GM18907 (cell line): Measurements from ENCODE around the gene PRSS57.
"Not testable (repeated sequence)": the region's sequence is repeated elsewhere in the genome, so short reads cannot be mapped to it uniquely, and the experiment has no call there.

Experiments
- ATAC-seq: cut with Tn5 transposase; IDR thresholded peaks from one replicate; pipeline ENCODE4 v1.9.1; 2021; ENCODE audit warnings: mild to moderate bottlenecking, moderate library complexity; ENCODE audit not compliant: unreplicated experiment

Gene PRSS57

DNA sequence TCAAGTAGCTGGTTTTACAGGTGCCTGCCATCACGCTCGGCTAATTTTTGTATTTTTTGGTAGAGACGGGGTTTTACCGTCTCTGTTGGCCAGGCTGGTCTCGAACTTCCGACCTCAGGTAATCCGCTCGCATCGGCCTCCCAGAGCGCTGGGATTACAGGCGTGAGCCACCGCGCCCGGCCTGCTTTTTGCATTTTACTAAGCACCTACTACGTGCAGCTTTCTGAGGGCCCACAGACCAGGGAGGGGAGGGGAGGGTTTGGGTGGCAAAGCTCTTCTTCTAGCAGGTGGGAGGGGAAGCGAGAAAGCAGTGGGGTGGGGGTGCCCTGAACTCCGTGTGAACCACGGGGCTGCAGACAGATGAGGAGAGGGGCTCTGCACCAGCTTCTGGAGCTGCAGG, 28.5 kb upstream of the PRSS57 start:
- ATAC-seq: no peak

DNA sequence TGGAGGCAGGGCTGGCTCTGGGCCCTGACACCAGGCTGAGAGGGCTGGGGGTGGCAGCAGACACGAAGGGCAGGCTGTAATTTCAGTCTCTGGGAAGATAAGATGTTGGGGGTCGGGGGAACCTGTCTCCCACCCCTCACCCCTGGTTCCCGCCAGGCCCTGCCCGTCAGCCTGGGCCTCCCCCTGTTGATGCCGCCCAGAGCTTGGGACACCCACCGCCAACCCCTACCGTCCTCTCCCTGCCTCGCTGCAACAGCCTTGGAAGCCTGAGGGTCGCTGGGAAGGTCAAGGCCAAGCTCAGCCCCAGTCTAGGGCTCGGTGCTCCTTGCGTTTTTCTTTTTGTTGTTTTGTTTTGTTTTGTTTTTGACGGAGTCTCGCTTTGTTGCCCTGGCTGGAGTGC, 28.0 kb upstream of the PRSS57 start:
- ATAC-seq: no peak

DNA sequence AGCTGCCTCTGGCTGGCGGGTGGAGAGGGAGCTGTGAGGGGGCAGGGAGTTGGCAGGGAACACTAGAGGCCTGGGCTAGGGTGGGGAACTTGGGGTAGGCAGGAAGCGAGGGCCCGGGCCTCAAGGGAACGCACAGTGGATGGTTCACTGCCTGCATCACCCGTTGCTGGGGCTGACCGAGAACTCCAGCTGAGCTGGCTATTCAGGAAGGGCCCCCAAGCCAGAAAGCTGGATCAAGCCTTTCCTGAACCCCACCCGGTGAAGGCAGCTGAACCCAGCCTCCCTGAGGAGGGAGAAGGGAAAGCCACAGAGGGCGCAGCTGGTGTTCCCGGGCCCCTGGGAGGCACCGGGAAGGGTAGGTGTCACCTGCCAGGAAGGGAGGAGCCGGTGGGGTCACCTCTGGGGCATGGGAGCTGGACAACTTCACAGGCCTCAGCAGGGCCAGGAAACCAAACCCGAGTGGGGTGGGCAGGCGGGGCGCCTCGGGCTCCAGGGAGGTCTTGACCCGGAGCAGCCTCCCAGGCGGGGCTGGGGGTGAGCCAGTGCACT, 27.4 kb upstream of the PRSS57 start:
- no peak for ATAC-seq

DNA sequence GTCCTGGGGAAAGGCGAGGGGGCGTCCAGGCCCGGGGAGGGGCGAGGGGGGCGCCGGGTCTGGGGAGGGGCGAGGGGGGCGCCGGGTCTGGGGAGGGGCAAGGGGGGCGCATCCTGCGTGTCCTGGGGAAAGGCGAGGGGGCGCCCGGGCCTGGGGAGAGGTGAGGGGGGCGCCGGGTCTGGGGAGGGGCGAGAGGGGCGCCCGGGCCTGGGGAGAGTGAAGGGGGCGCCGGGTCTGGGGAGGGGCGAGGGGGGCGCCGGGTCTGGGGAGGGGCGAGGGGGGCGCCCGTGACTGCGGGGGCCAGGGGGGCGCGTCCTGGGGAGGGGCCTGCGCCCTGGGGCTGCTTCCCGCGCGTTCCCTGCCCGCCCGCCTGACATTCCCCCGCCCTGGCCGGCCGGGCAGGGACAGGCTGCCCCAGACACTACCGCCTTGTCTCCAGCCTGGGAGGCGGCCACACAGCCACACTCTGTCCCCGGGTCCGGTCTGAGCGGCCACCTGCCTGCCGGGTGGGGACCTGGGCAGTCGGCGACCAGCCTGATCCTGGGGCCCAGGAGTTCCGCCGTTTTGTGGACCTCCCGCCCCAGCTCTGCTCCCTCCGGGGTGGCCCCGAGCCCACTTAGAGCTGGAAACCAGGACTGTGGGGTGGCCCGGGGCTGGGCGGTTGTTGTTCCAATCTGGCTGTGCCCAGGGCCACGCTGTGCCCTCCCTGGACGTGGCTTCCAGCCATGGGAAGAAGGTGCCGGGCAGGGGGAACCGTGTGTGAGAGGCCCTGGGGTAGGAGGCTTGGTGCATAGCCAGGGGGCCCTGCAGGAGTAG, 25.3 kb upstream of the PRSS57 start:
- no peak for ATAC-seq

DNA sequence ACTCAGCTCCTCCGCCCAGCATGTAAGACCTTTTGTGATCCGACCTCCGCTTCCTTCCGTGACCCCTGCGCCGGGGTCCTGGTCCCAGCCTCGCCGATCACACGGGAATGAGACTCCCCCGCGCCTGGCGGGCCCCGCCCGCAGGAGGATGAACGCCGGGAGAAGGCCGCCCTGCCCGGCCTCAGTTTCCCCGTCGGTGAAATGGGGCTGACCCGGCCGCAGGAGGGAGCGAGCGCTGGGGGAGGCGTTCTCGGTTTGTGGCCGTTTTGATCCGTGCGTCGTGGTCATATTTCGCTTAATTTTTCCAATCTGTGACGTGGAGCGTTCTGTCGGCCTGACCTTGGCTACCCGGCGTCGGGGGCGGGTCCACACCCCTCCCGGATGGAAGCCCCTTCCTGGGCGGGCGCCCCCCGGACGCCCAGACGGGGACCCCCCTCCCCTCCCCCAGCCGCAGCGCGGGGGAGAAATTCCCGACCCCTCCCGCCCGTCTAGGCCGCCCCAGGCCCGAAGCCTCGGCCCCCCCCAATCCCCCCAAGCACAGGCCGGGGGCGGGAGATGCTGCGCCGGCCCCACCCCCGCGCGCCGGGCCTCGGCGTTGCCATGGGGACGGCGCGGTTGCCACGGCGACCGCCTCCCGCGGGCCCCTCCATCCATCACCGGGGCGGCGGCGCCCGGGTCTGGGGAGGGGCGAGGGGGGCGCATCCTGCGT, 24.5 kb upstream of the PRSS57 start:
- no peak for ATAC-seq

DNA sequence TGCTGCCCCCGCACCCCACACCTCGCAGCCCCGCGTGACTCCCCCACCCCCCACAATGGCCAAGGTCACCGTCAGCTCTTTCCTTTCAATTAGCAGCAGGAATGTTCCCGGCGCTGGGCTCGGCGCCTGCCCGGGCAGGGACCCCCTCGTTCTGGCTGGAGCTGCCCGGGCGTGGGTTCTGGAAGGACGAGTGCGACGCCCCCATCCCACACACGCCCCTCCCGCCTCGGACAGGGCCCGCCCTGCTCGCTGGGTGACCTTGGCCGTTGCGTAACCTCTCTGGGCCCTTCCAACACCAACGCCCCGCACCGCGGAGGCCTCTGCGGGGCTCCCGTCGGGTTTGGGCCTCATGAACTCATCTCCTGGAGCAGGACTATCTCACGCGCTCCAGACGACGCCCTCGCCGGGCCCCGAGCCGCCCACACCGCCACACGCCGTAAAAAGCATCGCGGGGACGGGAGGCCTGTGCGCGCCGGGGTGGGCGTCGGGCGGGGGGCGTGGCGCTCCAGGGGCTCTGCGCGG, 23.8 kb upstream of the PRSS57 start:
- ATAC-seq: no peak

DNA sequence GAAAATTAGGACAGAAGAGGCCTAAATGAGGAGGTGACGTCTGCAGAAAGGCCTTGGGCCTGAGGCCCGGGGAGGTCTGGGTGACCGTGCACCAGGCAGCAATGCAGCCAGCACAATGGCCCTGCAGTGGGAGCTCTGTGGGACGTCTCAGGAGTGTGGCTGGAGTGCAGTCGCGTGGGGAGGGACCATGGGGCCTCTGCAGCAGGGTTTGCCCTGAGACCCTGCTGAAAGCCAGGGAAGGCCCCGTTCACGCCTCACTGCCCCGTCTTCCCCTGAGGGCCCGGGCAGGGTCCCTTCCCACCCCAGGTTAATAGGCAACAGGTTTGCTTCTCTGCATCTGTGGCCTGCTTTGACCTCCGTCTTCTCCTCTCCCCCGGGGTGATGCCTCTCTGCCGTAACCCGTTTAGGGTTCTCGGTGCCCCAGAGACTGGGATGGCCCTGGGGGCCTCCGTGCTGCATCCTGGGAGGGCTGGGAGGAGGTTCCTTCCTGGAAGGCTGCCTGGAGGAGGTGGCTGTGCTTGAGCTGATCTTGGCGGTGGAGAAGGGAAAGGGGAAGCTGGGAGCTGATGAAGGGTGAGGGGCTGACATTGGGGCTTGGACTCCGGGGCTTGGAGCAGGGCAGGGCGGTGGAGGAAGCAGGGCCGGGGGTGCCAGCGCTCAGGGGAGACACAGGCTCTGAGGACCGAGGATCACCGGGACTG, 23.1 kb upstream of the PRSS57 start:
- ATAC-seq: no peak

DNA sequence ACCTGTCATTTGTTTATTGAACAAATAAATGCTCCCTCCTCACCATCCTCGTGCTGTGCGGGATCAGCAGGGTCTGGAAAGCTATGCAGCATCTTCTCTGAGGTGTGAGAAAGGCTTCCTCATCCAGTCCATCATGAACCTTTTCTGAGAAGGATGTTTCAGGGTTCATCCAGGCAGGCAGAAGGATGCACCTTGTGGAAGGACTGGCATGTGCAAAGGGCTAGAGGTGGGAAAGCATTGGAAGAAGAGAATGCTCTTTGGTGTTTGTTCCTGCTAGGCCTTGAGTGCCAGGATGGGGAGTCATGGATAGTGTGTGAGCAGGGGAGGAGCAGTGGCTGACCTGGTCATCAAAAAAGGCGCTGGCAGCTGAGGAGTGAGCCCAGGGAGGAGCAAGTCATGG, 20.1 kb upstream of the PRSS57 start:
- no peak for ATAC-seq

DNA sequence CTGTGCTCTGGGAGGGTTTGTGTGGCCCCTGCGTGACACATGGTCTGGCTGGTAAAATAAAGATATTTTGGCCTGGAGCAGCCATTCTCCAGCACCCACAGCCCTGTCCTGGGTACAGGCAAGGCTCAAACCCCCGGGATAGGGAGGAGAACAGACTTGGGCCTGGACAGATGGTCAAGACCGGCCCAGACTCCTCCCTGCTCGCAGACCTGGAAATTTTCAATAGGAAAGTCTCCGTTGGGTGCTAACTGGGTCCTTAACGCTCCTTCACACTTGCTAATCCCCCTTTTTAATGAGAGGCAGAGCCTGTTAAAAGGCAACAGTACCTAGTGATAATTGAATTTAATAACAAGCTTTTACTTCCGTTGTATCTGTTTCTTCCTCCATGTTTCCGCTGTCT, 16.0 kb upstream of the PRSS57 start:
- no peak for ATAC-seq

DNA sequence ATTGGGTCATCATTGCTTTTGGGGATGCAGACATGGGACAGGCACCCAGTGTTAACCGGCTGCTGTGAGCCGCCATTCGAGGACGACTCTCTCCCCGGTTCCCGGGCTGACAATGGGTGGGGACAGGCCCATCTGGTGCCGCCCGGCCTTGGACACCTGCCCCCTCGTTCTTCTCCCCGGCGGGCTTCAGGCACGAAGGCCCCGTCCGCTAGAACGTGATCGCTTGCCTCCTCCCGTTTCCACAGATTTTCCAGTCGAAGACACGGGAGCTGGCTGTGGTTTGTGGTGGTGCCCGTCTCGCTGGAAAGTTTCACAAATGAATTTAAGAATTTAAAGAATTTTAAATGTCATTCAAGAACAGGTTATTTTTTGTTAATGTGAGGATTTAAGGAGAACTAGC, 15.5 kb upstream of the PRSS57 start:
- no peak for ATAC-seq

DNA sequence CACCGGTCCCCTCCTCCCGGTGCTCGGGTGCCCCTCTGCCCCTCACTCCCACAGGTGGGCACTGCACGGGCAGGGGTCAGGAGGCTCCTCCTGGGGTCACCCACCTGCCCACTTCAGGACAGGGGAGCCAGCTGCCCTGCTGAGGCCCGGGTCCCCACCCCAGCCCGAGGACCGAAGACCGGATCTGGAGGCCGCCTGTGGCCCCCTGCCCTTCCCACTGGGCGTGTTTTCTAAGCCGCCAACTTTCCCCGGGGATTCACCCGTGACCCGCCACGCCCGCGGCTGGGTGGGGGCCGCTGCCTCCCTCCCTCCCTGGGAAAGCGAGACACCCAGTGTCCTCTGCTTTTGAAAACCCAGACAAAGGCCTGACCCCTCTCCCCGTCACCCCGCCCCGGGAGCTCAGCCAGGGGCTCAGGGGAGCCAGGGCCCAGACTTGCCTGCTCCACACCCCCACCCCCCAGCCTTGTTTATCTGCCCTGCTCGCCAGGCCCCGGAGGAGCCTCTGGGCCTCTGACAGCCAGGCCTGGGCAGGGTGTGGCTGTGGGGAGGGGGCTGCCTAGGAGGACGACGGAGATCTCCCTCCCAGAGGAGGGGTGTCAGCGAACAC, 14.8 kb upstream of the PRSS57 start:
- no peak for ATAC-seq

DNA sequence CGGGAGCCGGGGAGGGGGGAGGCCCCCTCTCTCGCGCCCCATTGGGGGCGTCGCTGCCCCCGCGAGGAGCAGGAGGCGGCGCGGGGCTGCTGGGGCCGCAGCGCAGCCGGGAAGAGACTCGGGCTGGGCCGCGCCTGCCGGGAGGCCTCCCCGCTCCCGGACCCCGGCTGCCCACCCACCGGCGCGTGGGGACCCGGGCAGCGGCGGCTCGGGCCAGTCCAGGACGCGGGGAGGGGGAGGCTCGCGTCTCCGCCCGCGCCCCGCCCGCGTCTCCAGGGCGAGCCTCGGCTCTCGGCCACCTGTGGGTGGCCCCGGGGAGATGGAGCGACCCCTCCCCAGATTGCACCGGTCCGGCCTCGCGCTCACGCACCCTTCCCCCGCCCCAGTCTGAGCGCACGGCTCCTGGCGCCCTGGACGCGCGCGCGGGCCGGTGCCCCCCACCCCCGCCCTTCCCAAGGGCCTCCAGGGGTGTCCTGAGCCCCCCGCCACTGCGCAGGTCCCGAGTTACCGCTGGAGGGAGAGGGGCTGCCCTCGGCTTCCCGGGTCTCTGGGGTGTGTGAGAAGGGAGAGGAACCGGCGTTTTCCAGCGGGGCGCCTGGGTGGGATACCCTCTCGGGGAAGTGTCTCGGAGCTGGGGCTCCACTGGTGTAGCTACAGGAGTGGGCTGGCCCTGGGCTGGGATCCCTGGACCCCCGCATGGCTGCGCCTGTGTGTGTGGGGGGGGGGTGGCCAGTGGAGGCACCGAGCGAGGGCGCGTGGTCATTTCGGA, 14.1 kb upstream of the PRSS57 start:
- ATAC-seq: no peak

DNA sequence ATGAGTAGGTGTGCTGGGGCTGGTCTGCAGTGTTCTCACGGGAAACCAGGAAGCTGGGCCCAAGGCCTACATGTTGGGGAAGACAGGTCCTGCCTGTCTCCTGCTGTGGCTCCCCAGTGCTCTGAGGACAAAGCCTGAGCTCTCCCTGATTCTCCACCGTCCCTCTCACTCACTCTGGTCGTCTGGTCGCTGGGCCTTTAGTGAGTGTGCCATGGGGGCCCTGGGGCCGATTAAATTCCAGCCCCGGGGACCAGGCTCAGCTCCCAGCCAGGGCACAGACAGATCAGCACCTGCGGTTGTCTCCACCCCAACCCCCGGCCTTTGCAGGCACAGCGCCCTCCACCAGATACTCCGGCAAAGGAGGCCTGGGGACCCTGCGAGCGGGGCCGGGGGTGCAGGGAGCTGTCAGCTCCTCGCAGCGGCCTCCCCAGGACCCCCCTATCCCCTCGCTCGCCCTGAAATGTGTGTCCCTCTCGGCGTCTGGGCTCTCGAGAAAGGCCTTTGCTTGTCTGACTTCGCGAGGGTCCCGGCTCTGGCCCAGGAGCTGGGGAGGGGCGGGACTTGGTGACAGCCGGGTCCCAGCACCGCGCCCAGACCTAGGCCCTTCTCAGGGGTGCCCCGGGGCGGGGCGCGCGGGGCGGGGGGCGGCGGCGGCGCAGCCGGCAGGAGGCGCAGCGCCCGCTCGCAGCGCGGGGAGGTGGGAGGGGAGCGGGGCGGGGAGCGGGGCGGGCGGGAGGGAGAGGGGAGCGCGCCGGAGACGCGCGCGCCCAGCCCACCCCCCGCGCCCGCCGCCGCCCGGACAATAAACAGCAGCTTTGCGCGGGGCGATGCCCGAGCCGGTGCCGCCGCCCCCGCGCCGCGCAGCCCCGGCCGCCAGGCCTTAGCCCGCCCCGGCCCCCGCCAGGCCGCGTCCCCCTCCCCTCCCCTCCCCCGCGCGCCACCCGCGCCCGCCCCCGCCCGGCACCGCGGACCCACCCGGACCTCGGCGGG, 13.2 kb upstream of the PRSS57 start, which contains the start of gene PALM:
Gene PALM, plus strand, starts transcription at position 782 of the 990 bp plus-strand sequence. CDS start 212 bp downstream, outside the sequence.
- no peak for ATAC-seq

DNA sequence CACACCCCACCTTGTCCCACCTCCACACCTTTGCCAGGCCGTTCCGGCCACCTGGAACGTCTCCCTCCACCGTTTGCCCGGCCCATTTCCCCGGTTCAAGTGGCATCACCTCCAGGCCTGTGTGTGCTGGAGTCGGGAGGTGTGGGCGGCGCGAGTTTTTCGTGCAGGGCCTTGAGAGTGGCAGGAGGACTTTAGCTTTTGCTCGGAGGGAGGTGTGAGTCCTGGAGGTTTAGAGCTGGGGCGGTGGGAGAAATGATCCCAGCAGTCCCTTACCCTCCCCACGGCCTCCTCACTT, 9.1 kb upstream of the PRSS57 start:
- ATAC-seq: no peak

DNA sequence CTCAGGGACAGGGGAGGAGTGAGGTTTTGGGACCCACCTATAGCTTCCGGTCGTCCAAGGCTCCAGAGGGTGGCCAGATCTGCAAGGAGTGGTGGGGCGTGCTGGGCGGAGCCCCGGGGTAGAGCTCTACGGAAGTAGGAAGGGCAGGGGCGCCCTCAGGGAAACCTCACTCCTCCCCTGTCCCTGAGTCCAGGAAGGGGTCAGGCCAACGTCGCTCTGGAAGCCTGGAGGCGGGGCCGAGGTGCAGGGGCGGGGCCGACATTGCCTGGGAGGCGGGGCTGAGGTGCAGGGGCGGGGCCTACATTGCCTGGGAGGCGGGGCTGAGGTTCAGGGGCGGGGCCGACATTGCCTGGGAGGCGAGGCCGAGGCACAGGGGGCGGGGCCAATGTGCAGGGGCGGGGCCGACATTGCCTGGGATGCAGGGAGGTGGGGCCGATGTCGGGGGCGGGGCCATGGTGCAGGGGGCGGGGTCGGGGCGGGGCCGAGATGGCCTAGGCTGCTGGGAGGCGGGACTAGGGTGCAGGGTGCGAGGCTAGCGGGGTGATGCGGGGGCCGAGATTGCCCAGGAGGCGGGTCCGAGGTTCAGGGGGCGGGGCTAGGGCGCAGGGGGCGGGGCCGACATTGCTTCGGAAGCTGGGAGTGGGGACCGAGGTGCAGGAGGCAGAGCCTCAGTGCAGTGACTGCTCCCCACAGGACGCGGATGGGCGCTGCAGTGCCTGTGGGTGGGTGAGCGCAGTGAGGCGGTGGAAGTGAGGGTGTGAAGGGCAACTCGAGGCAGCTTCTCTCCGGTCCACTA, 8.6 kb upstream of the PRSS57 start:
- no peak for ATAC-seq

DNA sequence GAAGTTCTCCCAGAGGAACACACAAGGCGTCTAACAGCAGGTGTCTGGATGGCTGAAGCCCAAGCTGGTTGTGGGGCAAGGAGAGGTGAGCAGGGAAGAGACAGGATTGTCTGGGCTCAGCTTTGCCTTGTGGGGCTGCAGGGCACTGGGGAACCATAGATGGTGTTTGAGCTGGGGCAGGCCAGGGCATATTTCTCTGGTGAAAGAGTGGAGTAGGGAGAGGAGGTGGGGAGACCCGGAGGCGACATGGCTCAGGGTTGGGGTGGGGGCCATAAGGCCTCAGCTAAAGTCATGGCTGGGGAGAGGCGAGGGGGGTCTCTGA, 8.0 kb upstream of the PRSS57 start:
- ATAC-seq: no peak

DNA sequence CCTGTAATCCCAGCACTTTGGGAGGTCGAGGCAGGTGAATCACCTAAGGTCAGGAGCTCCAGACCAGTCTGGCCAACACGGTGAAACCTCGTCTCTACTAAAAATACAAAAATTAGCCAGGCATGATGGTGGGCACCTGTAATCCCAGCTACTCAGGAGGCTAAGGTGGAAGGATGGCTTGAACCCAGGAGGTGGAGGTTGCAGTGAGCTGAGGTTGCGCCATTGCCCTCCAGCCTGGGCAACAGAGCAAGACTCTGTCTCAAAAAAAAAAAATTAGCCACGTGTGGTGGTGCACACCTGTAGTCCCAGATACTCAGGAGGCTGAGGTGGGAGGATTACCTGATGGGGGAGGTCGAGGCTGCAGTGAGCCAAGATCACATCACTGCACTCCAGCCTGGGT, 7.6 kb upstream of the PRSS57 start:
- ATAC-seq: not testable (repeated sequence)

DNA sequence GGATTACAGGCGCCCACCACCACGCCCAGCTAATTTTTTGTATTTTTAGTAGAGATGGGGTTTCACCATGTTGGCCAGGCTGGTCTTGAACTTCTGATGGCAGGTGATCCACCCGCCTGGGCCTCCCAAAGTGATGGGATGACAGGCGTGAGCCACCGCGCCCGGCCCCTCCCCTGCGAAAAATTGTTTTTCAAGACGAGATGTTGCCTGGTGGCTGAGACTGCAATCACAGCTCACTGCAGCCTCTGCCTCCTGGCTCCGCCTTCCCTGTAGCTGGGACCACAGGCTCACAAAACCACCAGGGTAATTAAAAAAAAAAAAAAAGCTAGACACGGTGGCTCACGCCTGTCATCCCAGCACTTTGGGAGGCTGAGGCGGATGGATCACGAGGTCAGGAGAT, 4.6 kb upstream of the PRSS57 start:
- ATAC-seq: not testable (repeated sequence)
